Hematopoietic multipotent progenitor cell treated with erythropoietin and hydrocortisone succinate and interleukin-3 and kit ligand, for 6 days (in vitro differentiated cells): ENCODE data around the gene TSPAN31.
A peak's percentile ranks its signal among the peaks of the same experiment; 100 is the strongest.
"Not testable (repeated sequence)": the region's sequence is repeated elsewhere in the genome, so short reads cannot be mapped to it uniquely, and the experiment has no call there.

Source experiments
- DNase-seq: peaks from one replicate; pipeline ENCODE4 v3.0.0-alpha.2; 2015

Gene TSPAN31

GRCh38 chr12:57744777-57745484 is at the start of gene TSPAN31:
TSS of gene TSPAN31 (plus strand) at chr12:57745039. CDS start at chr12:57745155, 116 bp downstream.
- DNase-seq, result peak; percentile 100

- no peak for DNase-seq
Observed at GRCh38 chr12:57695770-57696432, 48.9 kb upstream of the TSPAN31 start.

GRCh38 chr12:57697076-57697475 is 47.8 kb upstream of the TSPAN31 start:
- DNase-seq, result no peak

GRCh38 chr12:57698414-57698813 is 46.4 kb upstream of the TSPAN31 start:
- no peak for DNase-seq

GRCh38 chr12:57700317-57700716 is 44.5 kb upstream of the TSPAN31 start:
- DNase-seq, result no peak

- no peak for DNase-seq
Observed at GRCh38 chr12:57707250-57707649, 37.6 kb upstream of the TSPAN31 start.

- no peak for DNase-seq
Observed at GRCh38 chr12:57708296-57708695, 36.5 kb upstream of the TSPAN31 start.

- DNase-seq, result no peak
Observed at GRCh38 chr12:57712701-57713100, 32.1 kb upstream of the TSPAN31 start.

GRCh38 chr12:57713209-57713608 is 31.6 kb upstream of the TSPAN31 start:
- DNase-seq, result no peak

GRCh38 chr12:57715036-57715748 is 29.6 kb upstream of the TSPAN31 start:
- DNase-seq, result not testable (repeated sequence)

GRCh38 chr12:57715786-57716185 is 29.1 kb upstream of the TSPAN31 start:
- no peak for DNase-seq

- no peak for DNase-seq
Observed at GRCh38 chr12:57716305-57716704, 28.5 kb upstream of the TSPAN31 start.

GRCh38 chr12:57717131-57717530 is 27.7 kb upstream of the TSPAN31 start:
- DNase-seq, result no peak

GRCh38 chr12:57717846-57718640 is 26.8 kb upstream of the TSPAN31 start:
- DNase-seq, result no peak

GRCh38 chr12:57718641-57719528 is 26.0 kb upstream of the TSPAN31 start:
- DNase-seq, result no peak

- no peak for DNase-seq
Observed at GRCh38 chr12:57719777-57720605, 24.8 kb upstream of the TSPAN31 start.

- no peak for DNase-seq
Observed at GRCh38 chr12:57720606-57721595, 23.9 kb upstream of the TSPAN31 start.

- DNase-seq, result not testable (repeated sequence)
Observed at GRCh38 chr12:57721846-57722608, 22.8 kb upstream of the TSPAN31 start.
